Keratinocyte (primary cell): Measurements from ENCODE around the gene CCNL2.

Experiments
- CTCF ChIP-seq, 3 experiments: IDR thresholded peaks in 1 of 3; conservative IDR thresholded peaks in 1 of 3; optimal IDR thresholded peaks in 1 of 3; 2 replicates in 2 of 3; 3 replicates in 1 of 3; pipeline versions ENCODE3 to v1.5.1; 2011; ENCODE audit warnings: low read length in 3 of 3, mild to moderate bottlenecking in 3 of 3, moderate library complexity in 2 of 3, control low read depth in 1 of 3, inconsistent platforms in 1 of 3; ENCODE audit not compliant: insufficient read depth in 2 of 3; ENCODE audit errors: extremely low read depth in 1 of 3
- EZH2 ChIP-seq: IDR thresholded peaks from one replicate; pipeline ENCODE4 v1.6.1; 2012; ENCODE audit warnings: inconsistent platforms, mild to moderate bottlenecking, low read length, moderate library complexity

- TF ChIP-seq CTCF (optimal IDR thresholded peaks at IDR 0.05 in 1 of 3, IDR thresholded peaks at IDR 0.05 in 1 of 3, conservative IDR thresholded peaks at IDR 0.05 in 1 of 3; ENCODE audit: extremely low read depth in 1 of 3, insufficient read depth in 2 of 3, low read length in 3 of 3) (no peak), EZH2 (no peak)
Observed at GRCh38 chr1:1381294-1381693, 17.8 kb downstream of the CCNL2 start.
